Hepatic stellate cell (primary cell): ENCODE data around the gene DOC2A.

Source experiments
- DNase-seq: peaks from one replicate; pipeline ENCODE4 v3.0.0; 2011; ENCODE audit warnings: low spot score

Gene DOC2A

GRCh38 chr16:29989111-29989858 lies 21.5 kb downstream of the DOC2A start:
- DNase-seq = no peak

- no peak for DNase-seq
Observed at GRCh38 chr16:29988346-29989075, 22.3 kb downstream of the DOC2A start.

- no peak for DNase-seq
Observed at GRCh38 chr16:29987371-29988085, 23.3 kb downstream of the DOC2A start.

- no peak for DNase-seq
Observed at GRCh38 chr16:29986931-29987330, 23.9 kb downstream of the DOC2A start.

GRCh38 chr16:29986231-29986630 lies 24.6 kb downstream of the DOC2A start:
- DNase-seq = no peak

- DNase-seq = no peak
Observed at GRCh38 chr16:29985271-29985811, 25.5 kb downstream of the DOC2A start.

GRCh38 chr16:29984764-29985147 lies 26.1 kb downstream of the DOC2A start:
- DNase-seq = no peak

- no peak for DNase-seq
Observed at GRCh38 chr16:29984137-29984763, 26.6 kb downstream of the DOC2A start.

GRCh38 chr16:29983420-29984136 lies 27.2 kb downstream of the DOC2A start:
- no peak for DNase-seq

- DNase-seq = no peak
Observed at GRCh38 chr16:29982560-29983419, 28.0 kb downstream of the DOC2A start.

- DNase-seq = no peak
Observed at GRCh38 chr16:29978564-29979270, 32.1 kb downstream of the DOC2A start.

GRCh38 chr16:29978081-29978480 lies 32.7 kb downstream of the DOC2A start:
- no peak for DNase-seq

- no peak for DNase-seq
Observed at GRCh38 chr16:29977063-29977825, 33.6 kb downstream of the DOC2A start.

- no peak for DNase-seq
Observed at GRCh38 chr16:29975811-29976511, 34.9 kb downstream of the DOC2A start.

- no peak for DNase-seq
Observed at GRCh38 chr16:29975134-29975538, 35.7 kb downstream of the DOC2A start.

GRCh38 chr16:29974291-29975133 lies 36.3 kb downstream of the DOC2A start:
- no peak for DNase-seq
